Activated naive CD8-positive, alpha-beta T cell treated with anti-CD3 and anti-CD28 coated beads, Interleukin-2, amount 50 U/mL, for 24 hours (primary cell): ENCODE results near the gene MKRN2OS.

Source experiments
- ATAC-seq: fragments of 150-1000 bp; cut with Tn5 transposase; one replicate; pipeline ENCODE4 v1.10.0; 2021
- DNase-seq: peaks from one replicate; pipeline ENCODE4 v3.0.0; 2021
- H3K27ac Mint-ChIP-seq: one replicate; pipeline ENCODE4 v1.8.0; 2021; ENCODE audit warnings: mild to moderate bottlenecking, mixed read lengths
- H3K27me3 Mint-ChIP-seq: one replicate; pipeline ENCODE4 v1.8.0; 2021; ENCODE audit warnings: mixed read lengths
- H3K36me3 Mint-ChIP-seq: one replicate; pipeline ENCODE4 v1.8.0; 2021; ENCODE audit warnings: low read depth, mixed read lengths
- H3K4me1 Mint-ChIP-seq: one replicate; pipeline ENCODE4 v1.8.0; 2021; ENCODE audit warnings: mixed read lengths
- H3K4me3 Mint-ChIP-seq: one replicate; pipeline ENCODE4 v1.8.0; 2021; ENCODE audit warnings: mild to moderate bottlenecking, moderate library complexity, mixed read lengths
- H3K9me3 Mint-ChIP-seq: one replicate; pipeline ENCODE4 v1.8.0; 2021; ENCODE audit warnings: mixed read lengths

Gene MKRN2OS

GRCh38 chr3:12577379-12577778 lies 32.1 kb upstream of the MKRN2OS start:
- ATAC-seq (no peak), DNase-seq (no peak)
- Mint-ChIP-seq H3K27ac (no peak overlapping the region), H3K4me3 (no peak overlapping the region), H3K9me3 (peaks cover 3% of the 10 kb centered on the region), H3K4me1 (no peaks in the 10 kb centered on the region), H3K27me3 (no peaks in the 10 kb centered on the region), H3K36me3 (peaks cover 63% of the 10 kb centered on the region)

GRCh38 chr3:12574661-12575060 lies 29.4 kb upstream of the MKRN2OS start:
- Mint-ChIP-seq H3K9me3 (peaks cover 3% of the 10 kb centered on the region), H3K4me1 (no peaks in the 10 kb centered on the region), H3K36me3 (peaks cover 74% of the 10 kb centered on the region), H3K27me3 (no peaks in the 10 kb centered on the region), H3K27ac (no peak overlapping the region), H3K4me3 (no peak overlapping the region)
- no peak for DNase-seq
- ATAC-seq = no peak

GRCh38 chr3:12574131-12574530 lies 28.8 kb upstream of the MKRN2OS start:
- H3K4me1 Mint-ChIP-seq = no peaks in the 10 kb centered on the region
- no peak for ATAC-seq
- H3K27me3 Mint-ChIP-seq = no peaks in the 10 kb centered on the region
- H3K27ac Mint-ChIP-seq = no peak overlapping the region
- DNase-seq = no peak
- H3K4me3 Mint-ChIP-seq = no peak overlapping the region
- peaks cover 72% of the 10 kb centered on the region for H3K36me3 Mint-ChIP-seq
- H3K9me3 Mint-ChIP-seq = peaks cover 3% of the 10 kb centered on the region

GRCh38 chr3:12571986-12572385 lies 26.7 kb upstream of the MKRN2OS start:
- no peaks in the 10 kb centered on the region for H3K27me3 Mint-ChIP-seq
- DNase-seq = no peak
- H3K4me3 Mint-ChIP-seq = no peak overlapping the region
- no peak for ATAC-seq
- H3K9me3 Mint-ChIP-seq = peaks cover 4% of the 10 kb centered on the region
- H3K4me1 Mint-ChIP-seq = peaks cover 5% of the 10 kb centered on the region
- peaks cover 66% of the 10 kb centered on the region for H3K36me3 Mint-ChIP-seq
- no peak overlapping the region for H3K27ac Mint-ChIP-seq

GRCh38 chr3:12569836-12570235 lies 24.5 kb upstream of the MKRN2OS start:
- no peak for DNase-seq
- Mint-ChIP-seq H3K27ac (no peak overlapping the region), H3K4me3 (no peak overlapping the region), H3K4me1 (peaks cover 9% of the 10 kb centered on the region), H3K9me3 (peaks cover 10% of the 10 kb centered on the region), H3K36me3 (peaks cover 65% of the 10 kb centered on the region), H3K27me3 (no peaks in the 10 kb centered on the region)
- no peak for ATAC-seq

- Mint-ChIP-seq H3K9me3 (peaks cover 14% of the 10 kb centered on the region), H3K27me3 (no peaks in the 10 kb centered on the region)
Measured at GRCh38 chr3:12568747-12569146, 23.4 kb upstream of the MKRN2OS start.

GRCh38 chr3:12566976-12567375 lies 21.7 kb upstream of the MKRN2OS start:
- H3K27ac Mint-ChIP-seq = no peak overlapping the region
- ATAC-seq (no peak), DNase-seq (no peak)
- H3K27me3 Mint-ChIP-seq = no peaks in the 10 kb centered on the region
- peaks cover 14% of the 10 kb centered on the region for H3K9me3 Mint-ChIP-seq
- no peak overlapping the region for H3K4me3 Mint-ChIP-seq
- peaks cover 51% of the 10 kb centered on the region for H3K36me3 Mint-ChIP-seq
- peaks cover 20% of the 10 kb centered on the region for H3K4me1 Mint-ChIP-seq

More at GRCh38 chr3:12568747-12569146, 23.4 kb upstream of the MKRN2OS start:
- Mint-ChIP-seq H3K4me1 (peaks cover 14% of the 10 kb centered on the region), H3K36me3 (peaks cover 60% of the 10 kb centered on the region), H3K27ac (no peak overlapping the region), H3K4me3 (no peak overlapping the region)
- DNase-seq = no peak
- no peak for ATAC-seq

- Mint-ChIP-seq H3K9me3 (peaks cover 14% of the 10 kb centered on the region), H3K27me3 (no peaks in the 10 kb centered on the region), H3K27ac (no peak overlapping the region), H3K36me3 (peaks cover 23% of the 10 kb centered on the region), H3K4me3 (no peak overlapping the region), H3K4me1 (peaks cover 57% of the 10 kb centered on the region)
- DNase-seq = no peak
- no peak for ATAC-seq
Measured at GRCh38 chr3:12562451-12562850, 17.2 kb upstream of the MKRN2OS start.

- no peak overlapping the region for H3K4me3 Mint-ChIP-seq
- peaks cover 9% of the 10 kb centered on the region for H3K9me3 Mint-ChIP-seq
- H3K4me1 Mint-ChIP-seq = peaks cover 60% of the 10 kb centered on the region
- H3K27me3 Mint-ChIP-seq = no peaks in the 10 kb centered on the region
- DNase-seq (no peak), ATAC-seq (no peak)
- H3K27ac Mint-ChIP-seq = no peak overlapping the region
- peaks cover 16% of the 10 kb centered on the region for H3K36me3 Mint-ChIP-seq
Measured at GRCh38 chr3:12561397-12561796, 16.1 kb upstream of the MKRN2OS start.

GRCh38 chr3:12560505-12561190 lies 15.3 kb upstream of the MKRN2OS start:
- H3K4me1 Mint-ChIP-seq = peaks cover 63% of the 10 kb centered on the region
- DNase-seq (no peak), ATAC-seq (peak; percentile 58)
- H3K27me3 Mint-ChIP-seq = peaks cover 4% of the 10 kb centered on the region
- peak overlapping the region; percentile 73 for H3K27ac Mint-ChIP-seq
- peak overlapping the region; percentile 4 for H3K4me3 Mint-ChIP-seq
- H3K9me3 Mint-ChIP-seq = peaks cover 9% of the 10 kb centered on the region
- H3K36me3 Mint-ChIP-seq = peaks cover 11% of the 10 kb centered on the region

GRCh38 chr3:12559520-12559919 lies 14.2 kb upstream of the MKRN2OS start:
- Mint-ChIP-seq H3K27ac (no peak overlapping the region), H3K4me1 (peaks cover 60% of the 10 kb centered on the region), H3K27me3 (peaks cover 11% of the 10 kb centered on the region), H3K9me3 (peaks cover 1% of the 10 kb centered on the region), H3K36me3 (peaks cover 1% of the 10 kb centered on the region), H3K4me3 (no peak overlapping the region)
- DNase-seq (no peak), ATAC-seq (no peak)

- Mint-ChIP-seq H3K27me3 (peaks cover 17% of the 10 kb centered on the region), H3K27ac (no peak overlapping the region), H3K36me3 (no peaks in the 10 kb centered on the region), H3K9me3 (no peaks in the 10 kb centered on the region), H3K4me3 (peak overlapping the region; percentile 91), H3K4me1 (peaks cover 61% of the 10 kb centered on the region)
- DNase-seq = no peak
- ATAC-seq = no peak
Measured at GRCh38 chr3:12558706-12559105, 13.4 kb upstream of the MKRN2OS start.

- Mint-ChIP-seq H3K4me3 (peak overlapping the region; percentile 91), H3K27me3 (peaks cover 25% of the 10 kb centered on the region), H3K9me3 (no peaks in the 10 kb centered on the region), H3K36me3 (no peaks in the 10 kb centered on the region), H3K4me1 (peaks cover 60% of the 10 kb centered on the region), H3K27ac (peak overlapping the region; percentile 87)
- DNase-seq = no peak
- ATAC-seq = no peak
Measured at GRCh38 chr3:12557473-12558100, 12.3 kb upstream of the MKRN2OS start.

GRCh38 chr3:12556690-12557472 lies 11.6 kb upstream of the MKRN2OS start, which contains the start of gene MKRN2:
Gene MKRN2 (plus strand): TSS chr3:12557087. CDS start chr3:12557151, 64 bp downstream.
- Mint-ChIP-seq H3K36me3 (no peaks in the 10 kb centered on the region), H3K9me3 (no peaks in the 10 kb centered on the region), H3K4me1 (peaks cover 58% of the 10 kb centered on the region), H3K4me3 (peak within 1 kb of the TSS; percentile 91), H3K27me3 (peaks cover 25% of the 10 kb centered on the region), H3K27ac (peak within 1 kb of the TSS; percentile 87)
- ATAC-seq = peak; percentile 95
- DNase-seq = peak; percentile 89

GRCh38 chr3:12556314-12556689 lies 11.0 kb upstream of the MKRN2OS start:
- H3K4me3 Mint-ChIP-seq = peak overlapping the region; percentile 91
- ATAC-seq = no peak
- DNase-seq = no peak

More at GRCh38 chr3:12556314-12556689, 11.0 kb upstream of the MKRN2OS start:
- Mint-ChIP-seq H3K9me3 (no peaks in the 10 kb centered on the region), H3K27ac (peak overlapping the region; percentile 87), H3K27me3 (peaks cover 25% of the 10 kb centered on the region), H3K4me1 (peaks cover 52% of the 10 kb centered on the region), H3K36me3 (no peaks in the 10 kb centered on the region)
